ENCODE data around the gene ZBTB2. TPM values are rescaled to one million over a fixed set of nuclear protein-coding genes. Genes with fewer than 3 reads are reported as not detected.

ZBTB2 gene
- total and polyA plus RNA-seq, 8 donors, result 3.1 to 6.6 (median 4.3) TPM

- FAIRE-seq (no peak), ATAC-seq (no peak), DNase-seq (no peak)
- Histone ChIP-seq H3K27me3 (no peaks in the 10 kb centered on the region), H3K4me1 (no peaks in the 10 kb centered on the region), H3K9me3 (no peaks in the 10 kb centered on the region), H3K27ac (no peak overlapping the region), H3K36me3 (no peaks in the 10 kb centered on the region), H3K4me3 (no peak overlapping the region)
- intact Hi-C loops (cut with DNase I), result loop anchor here in 2 of 3 donors (5.0 to 10.0 kb wide), 2 partner anchors 445 to 447 kb away; no protein-coding TSS in a partner anchor
- 46 to 56% methylated on average over 4 of the region's 4 CpGs for WGBS, 2 donors
- TF ChIP-seq CTCF (IDR thresholded peaks at IDR 0.05), result no peak
These were observed 52.0 kb downstream of the ZBTB2 start for GRCh38 chr6:151339369-151339768.

- Histone ChIP-seq H3K9me3 (no peaks in the 10 kb centered on the region), H3K27ac (no peak overlapping the region), H3K36me3 (no peaks in the 10 kb centered on the region), H3K4me1 (no peaks in the 10 kb centered on the region), H3K27me3 (no peaks in the 10 kb centered on the region), H3K4me3 (no peak overlapping the region)
- intact Hi-C loops (cut with DNase I), result loop anchor here in 2 of 3 donors (5.0 to 10.0 kb wide), 2 partner anchors 444 to 446 kb away; no protein-coding TSS in a partner anchor
- 71 to 83% methylated on average over 11 of the region's 11 CpGs for WGBS, 2 donors
- no peak for DNase-seq
- no peak for ATAC-seq
- no peak for TF ChIP-seq CTCF (IDR thresholded peaks at IDR 0.05)
- no peak for FAIRE-seq
These were observed 52.6 kb downstream of the ZBTB2 start for GRCh38 chr6:151338651-151339200.

- intact Hi-C loops (cut with DNase I), result loop anchor here in 2 of 3 donors (5.0 to 10.0 kb wide), 2 partner anchors 441 to 444 kb away; no protein-coding TSS in a partner anchor
- TF ChIP-seq CTCF (IDR thresholded peaks at IDR 0.05), result no peak
- Histone ChIP-seq H3K27ac (no peak overlapping the region), H3K36me3 (no peaks in the 10 kb centered on the region), H3K4me1 (no peaks in the 10 kb centered on the region), H3K27me3 (no peaks in the 10 kb centered on the region), H3K9me3 (no peaks in the 10 kb centered on the region), H3K4me3 (no peak overlapping the region)
- DNase-seq, result no peak
- ATAC-seq, result no peak
- FAIRE-seq, result no peak
These were observed 55.4 kb downstream of the ZBTB2 start for GRCh38 chr6:151335930-151336329.

GRCh38 chr6:151330130-151330696 is 61.1 kb downstream of the ZBTB2 start:
- H3K9me3 ChIP-seq, result no peaks in the 10 kb centered on the region
- intact Hi-C loops (cut with DNase I), result loop anchor here in 2 of 3 donors (5.0 to 10.0 kb wide), 2 partner anchors 433 to 435 kb away; no protein-coding TSS in a partner anchor
- FAIRE-seq (no peak), ATAC-seq (no peak), DNase-seq (no peak)
- H3K27ac ChIP-seq, result no peak overlapping the region
- WGBS, 2 donors, result 50 to 59% methylated on average over 6 of the region's 6 CpGs
- H3K36me3 ChIP-seq, result no peaks in the 10 kb centered on the region
- TF ChIP-seq CTCF (IDR thresholded peaks at IDR 0.05), result no peak
- H3K4me3 ChIP-seq, result no peak overlapping the region
- H3K27me3 ChIP-seq, result no peaks in the 10 kb centered on the region
- no peaks in the 10 kb centered on the region for H3K4me1 ChIP-seq

GRCh38 chr6:151327101-151327500 is 64.3 kb downstream of the ZBTB2 start:
- WGBS, 2 donors, result 61 to 69% methylated on average over 4 of the region's 4 CpGs
- H3K36me3 ChIP-seq, result no peaks in the 10 kb centered on the region
- no peaks in the 10 kb centered on the region for H3K27me3 ChIP-seq
- no peak overlapping the region for H3K27ac ChIP-seq
- no peak for TF ChIP-seq CTCF (IDR thresholded peaks at IDR 0.05)
- no peak for FAIRE-seq
- intact Hi-C loops (cut with DNase I), result loop anchor here in 1 of 3 donors (10.0 kb wide), 1 partner anchor 322 kb away; no protein-coding TSS in a partner anchor
- no peak overlapping the region for H3K4me3 ChIP-seq
- no peaks in the 10 kb centered on the region for H3K9me3 ChIP-seq
- ATAC-seq, result no peak
- DNase-seq, result no peak
- peaks cover 4 to 9% (median 4%) of the 10 kb centered on the region in 3 donors for H3K4me1 ChIP-seq

All from pancreas (tissue), 10 donors.